HG02970 (cell line): ENCODE measurements around the gene RAP1B.
"Not testable (repeated sequence)": the region's sequence is repeated elsewhere in the genome, so short reads cannot be mapped to it uniquely, and the experiment has no call there.

ENCODE experiments used
- ATAC-seq: cut with Tn5 transposase; IDR thresholded peaks from one replicate; pipeline ENCODE4 v1.9.1; 2021; ENCODE audit warnings: mild to moderate bottlenecking, moderate library complexity, moderate number of reproducible peaks; ENCODE audit not compliant: unreplicated experiment, low FRiP score

RAP1B gene

GRCh38 chr12:68631227-68631626, 20.5 kb downstream of the RAP1B start:
- ATAC-seq, result no peak

DNA sequence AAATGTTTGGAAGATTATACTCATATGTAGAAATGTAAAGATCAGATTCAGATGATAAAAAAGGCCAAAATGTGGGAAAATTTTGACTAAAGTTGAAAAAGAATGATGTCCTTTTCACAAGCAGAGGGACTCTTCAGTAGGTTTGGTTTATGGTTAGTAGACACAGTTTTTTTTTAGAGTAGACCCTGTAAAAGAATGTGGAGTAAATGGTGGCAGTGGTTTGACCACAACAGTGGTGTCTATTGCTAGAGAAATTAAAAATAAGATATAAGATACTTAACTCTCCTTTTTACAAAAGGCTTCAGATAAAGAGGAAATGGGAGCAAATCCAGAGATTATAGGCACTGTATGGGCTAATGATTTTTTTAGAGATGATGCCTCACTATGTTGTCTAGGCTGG, 21.8 kb downstream of the RAP1B start:
- ATAC-seq, result no peak

GRCh38 chr12:68633614-68634558, 23.2 kb downstream of the RAP1B start:
- no peak for ATAC-seq

- ATAC-seq, result no peak
These were observed 25.6 kb downstream of the RAP1B start for GRCh38 chr12:68636268-68636667.

DNA sequence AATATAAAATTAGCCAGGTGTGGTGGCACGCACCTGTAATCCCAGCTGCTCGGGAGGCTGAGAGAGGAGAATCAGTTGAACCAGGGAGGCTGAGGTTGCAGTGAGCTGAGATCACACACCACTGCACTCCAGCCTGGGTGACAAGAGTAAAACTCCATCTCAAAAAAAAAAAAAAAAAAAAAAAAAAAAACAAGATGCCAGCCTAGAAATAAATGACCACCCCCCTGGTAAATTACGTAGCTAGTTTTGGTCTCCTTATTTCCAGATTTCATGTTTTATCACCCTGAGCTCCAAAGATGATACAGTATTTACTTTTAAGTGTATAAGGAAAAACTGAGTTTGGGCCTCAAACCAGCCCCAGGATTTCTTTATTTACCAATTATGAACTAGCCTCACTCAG, 26.7 kb downstream of the RAP1B start:
- ATAC-seq, result not testable (repeated sequence)

GRCh38 chr12:68638171-68638570, 27.5 kb downstream of the RAP1B start:
- ATAC-seq, result no peak

DNA sequence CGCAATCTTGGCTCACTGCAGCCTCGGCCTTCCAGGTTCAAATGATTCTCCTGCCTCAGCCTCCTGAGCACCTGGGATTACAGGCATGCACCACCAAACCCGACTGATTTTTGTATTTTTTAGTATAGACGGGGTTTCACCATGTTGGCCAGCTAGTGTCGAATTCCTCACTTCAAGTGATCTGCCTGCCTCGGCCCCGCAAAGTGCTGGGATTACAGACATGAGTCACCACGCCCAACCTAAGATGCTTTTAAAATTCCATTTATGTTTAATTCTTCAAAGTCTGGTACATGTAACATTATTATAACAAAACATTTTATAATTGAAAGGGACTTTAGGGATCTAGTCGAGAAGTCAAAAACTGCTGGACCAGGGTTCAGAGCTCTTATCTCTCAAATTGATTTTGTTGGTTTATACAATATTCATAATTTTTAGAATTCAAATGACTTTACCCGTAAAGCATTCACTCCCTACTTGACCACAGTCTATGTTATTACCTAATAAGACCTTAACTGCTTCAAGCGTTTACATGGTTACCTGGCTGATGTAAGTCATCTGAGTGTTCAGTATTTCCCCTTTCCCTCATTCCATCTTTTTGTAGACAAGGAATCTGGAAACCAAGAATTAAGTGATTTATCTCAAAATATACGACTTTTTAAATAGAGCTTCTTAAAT, 28.2 kb downstream of the RAP1B start:
- ATAC-seq, result no peak

DNA sequence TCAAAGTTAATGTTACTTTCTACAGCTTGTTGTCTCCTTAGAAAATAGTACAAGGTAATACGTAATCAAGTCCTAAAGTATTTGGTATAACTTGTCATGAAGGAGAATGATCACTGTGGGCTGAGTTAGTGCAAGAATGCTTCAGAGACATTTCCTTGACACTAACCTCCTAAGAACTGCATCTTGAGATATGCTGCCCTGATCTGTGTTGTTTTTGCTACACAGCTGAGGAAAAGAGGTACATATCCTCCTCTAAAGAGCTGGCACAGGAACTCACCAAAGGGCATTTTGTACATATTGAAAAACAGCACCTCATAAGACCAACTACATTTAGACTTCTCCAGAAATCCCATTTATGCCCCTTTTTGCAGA, 28.7 kb downstream of the RAP1B start:
- no peak for ATAC-seq

DNA sequence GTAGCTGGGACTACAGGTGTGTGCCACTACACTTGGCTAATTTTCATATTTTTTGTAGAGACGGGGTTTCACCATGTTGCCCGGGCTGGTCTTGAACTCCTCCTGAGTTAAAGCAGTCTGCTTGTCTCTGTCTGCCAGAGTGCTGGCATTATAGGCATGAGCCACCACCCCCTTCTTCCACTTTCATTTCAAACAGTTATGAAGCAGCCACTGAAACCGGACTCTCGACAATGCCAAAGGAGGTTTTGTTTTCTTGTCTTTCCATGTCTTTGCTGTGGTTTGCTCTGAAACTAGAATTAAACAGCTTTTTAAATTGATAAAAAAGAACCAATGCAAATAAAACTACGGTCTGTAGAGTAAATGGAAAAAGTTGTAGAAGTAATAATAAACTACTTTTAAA, 30.4 kb downstream of the RAP1B start:
- peak; percentile 79 for ATAC-seq

DNA sequence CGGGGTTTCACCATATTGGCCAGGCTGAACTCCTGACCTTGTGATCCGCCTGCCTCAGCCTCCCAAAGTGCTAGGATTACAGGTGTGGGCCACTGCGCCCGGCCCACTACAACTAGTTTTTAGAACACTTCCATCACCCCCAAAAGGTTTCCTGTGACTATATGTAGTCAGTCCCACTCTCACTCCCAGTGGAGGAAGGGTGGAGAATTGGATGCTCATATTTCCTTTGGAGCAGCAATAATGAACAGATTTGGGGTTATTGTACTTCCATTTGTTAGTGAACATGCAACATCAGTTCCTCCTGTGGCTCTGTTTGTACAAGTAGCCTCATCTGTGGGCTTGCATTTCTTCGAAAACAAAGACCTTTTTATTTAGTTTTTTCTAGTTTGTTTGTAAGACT, 35.8 kb downstream of the RAP1B start:
- no peak for ATAC-seq

DNA sequence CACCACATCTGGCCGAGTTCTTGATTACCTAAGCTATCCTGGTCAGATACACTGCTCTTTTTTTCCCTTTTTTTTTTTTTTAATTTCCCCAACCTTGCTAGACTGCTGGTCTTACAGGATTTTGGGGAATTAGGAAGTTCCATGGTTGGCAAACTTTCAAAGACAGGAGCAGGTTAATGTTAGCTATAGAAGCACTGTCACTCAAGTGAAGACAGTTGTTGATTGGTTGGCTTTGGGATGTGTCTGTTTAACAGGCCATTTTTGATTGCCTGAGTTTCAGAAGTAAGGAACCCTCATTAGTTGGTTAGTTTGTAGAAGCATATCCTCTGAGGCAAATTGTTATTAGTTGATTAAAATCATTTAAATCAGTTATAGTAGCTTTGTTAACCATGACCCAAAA, 36.8 kb downstream of the RAP1B start:
- no peak for ATAC-seq

DNA sequence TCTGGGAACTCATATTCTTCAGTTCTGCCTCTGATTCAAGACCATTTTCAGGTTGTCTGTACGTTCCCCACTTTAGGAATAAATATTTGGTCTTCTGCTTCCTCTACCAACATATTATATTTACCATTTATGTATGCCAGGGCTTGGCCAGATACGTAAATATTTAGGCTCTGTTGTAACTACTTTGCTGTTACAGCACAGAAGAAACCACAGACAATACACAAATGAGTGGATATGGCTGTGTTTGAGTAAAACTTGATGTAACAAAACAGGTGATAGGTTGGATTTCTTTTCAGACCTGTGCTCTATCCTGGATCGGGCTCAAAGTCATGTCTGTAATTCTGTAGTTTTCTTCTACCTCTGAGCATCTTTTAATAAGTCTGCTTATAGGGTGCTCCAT, 37.5 kb downstream of the RAP1B start:
- ATAC-seq, result no peak

DNA sequence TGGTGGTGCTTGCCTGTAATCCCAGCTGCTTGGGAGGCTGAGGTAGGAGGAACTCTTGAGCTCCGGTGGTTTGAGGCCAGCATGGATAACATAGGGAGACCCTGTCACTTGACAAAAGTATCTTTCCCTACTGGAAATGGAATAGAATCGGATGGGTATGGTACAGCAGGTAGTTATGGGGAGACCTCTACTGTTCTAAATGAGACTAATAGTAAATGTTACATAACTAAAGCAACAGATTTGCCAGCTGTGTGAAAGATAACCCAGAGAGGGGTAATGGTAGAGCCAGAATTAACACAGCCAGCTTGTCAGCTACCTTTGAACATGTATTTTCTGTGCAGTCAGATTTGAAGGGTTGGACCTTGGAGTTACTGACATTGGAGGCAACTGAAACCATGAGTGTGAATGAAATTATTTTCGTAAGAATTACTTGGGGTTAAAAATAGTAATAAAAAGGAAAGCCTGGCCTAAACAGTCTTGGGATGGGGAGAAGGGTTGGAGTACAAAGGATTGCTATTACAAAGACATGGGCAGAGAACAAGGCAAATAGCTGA, 54.4 kb downstream of the RAP1B start:
- no peak for ATAC-seq

DNA sequence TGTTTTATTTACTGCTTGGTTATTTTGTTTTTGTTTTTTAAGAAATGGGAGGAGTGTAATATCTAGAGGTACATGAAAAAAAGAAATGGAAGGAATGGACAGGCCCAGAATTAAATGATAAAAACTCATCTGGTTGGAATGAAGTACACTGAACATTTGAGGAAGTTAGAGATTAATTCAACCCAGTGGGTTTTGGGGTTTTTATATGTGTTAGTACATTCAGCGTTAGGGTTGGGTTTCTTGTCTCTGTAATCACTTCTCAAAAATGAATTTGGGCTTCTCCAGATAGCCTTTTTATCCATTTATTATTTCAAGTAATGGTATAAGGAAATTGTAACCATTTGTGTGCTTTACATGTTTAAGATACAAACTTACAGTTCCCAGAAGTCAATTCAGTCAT, 56.6 kb downstream of the RAP1B start:
- no peak for ATAC-seq

DNA sequence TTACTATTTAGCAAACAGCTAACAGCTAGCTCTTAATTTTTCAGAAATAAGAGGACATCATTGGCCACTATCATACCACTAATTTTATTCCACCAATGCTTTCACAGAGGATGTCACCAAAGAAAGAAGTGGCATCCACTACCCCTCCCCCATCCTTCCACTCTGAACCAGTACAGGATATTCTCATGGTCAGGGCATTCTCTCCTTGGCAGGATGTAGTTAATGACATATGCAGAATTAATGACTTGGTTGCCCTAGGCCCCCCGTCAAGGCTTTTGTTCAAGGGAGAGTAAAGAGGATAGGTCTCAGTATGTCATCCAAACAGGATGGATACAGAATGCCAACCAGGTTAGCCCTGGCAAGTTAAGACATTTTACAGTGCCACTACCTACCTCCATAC, 57.2 kb downstream of the RAP1B start:
- no peak for ATAC-seq

DNA sequence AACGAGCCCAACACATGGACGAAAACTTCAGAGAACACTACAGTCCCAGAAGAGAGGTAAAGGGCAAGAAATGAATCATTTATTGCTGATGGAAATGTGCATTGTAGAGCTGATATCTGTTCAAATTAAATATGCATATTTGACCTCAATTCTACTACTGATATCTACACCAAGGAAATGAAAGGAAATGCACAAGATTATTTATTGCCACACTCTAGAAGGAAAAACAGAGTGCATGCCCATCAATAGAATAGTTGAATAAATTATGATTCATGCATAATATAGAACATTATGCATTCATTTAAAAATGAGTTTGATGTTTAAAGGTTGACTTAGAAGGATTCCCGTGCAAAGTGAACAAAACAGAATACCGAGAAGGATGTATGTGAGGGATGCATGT, 60.5 kb downstream of the RAP1B start:
- no peak for ATAC-seq

DNA sequence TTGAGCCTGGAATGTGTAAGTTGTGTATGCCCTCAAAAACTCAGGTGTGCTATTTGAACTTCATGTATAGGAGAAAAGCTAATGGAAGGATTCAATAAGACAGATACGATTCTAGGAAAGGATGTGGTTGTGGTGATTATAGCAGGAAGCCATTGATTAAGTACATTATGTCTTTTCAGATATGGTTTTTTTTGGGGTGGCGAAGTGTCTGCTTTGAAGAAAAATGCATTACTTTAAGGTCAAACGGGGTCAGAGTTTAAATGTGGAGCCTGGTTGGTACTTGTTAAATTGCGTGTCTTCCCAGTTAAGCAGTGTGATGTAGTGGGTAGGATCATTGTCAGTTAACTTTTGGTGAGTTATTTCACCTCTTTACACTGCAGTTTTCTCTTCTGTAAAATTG, 63.1 kb downstream of the RAP1B start:
- ATAC-seq, result no peak

DNA sequence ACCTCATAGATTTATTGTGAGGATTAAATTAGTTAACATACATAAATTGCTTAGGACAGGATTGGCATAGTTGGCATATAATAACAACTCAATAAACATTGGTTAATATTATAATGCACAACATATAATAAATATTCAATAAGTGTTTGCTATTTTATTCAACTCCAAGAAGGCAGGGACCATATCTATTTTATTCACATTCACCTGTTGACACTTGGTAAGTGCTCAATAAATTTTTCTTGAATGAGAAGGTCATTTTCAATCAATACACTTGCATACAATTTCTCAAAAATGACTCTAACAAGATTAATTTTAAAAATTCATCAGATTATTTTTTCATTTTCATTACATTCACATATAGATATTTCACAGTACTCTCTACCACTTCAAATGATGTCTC, 63.7 kb downstream of the RAP1B start:
- ATAC-seq, result no peak

- ATAC-seq, result no peak
These were observed 64.6 kb downstream of the RAP1B start for GRCh38 chr12:68675101-68675842.

DNA sequence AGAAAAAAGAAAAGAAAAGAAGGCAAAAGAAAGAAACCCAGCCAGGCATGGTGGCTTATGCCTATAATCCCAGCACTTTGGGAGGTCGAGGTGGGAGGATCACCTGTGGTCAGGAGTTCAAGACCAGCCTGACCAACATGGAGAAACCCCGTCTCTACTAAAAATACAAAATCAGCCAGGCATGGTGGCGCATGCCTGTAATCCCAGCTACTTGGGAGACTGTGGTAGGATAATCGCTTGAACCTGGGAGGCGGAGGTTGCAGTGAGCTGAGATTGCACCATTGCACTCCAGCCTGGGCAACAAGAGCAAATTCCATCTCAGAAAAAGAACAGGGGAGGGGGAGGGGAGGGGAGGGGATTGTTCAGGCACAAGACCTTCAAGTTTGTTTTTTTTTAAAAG, 66.2 kb downstream of the RAP1B start:
- not testable (repeated sequence) for ATAC-seq

DNA sequence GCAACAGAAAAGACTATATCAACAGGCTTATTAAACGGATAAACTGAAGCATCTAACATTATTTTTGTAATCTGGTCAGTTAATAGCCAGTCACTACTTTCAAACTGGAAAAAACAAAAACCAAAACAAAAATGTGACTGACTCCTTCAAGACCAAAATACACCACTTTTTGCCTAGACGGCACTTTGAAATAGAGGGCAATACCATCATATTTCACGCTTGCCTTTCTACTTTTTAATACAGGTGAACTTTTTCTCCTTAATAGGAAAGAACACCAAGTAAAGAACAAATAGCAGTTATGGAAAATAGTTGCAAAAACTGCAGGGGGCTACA, 75.5 kb downstream of the RAP1B start:
- ATAC-seq, result no peak
